H7 (cell line): ENCODE measurements around the gene CHRNA4. TPM values are rescaled to one million over a fixed set of nuclear protein-coding genes. Genes with fewer than 3 reads are reported as not detected.

ENCODE experiments used
- DNase-seq: peaks from one replicate; pipeline ENCODE4 v3.0.0; 2012
- H3K27me3 ChIP-seq: 2 replicates; pipeline ENCODE4 v1.6.0; 2011; ENCODE audit warnings: mild to moderate bottlenecking, low read length; ENCODE audit not compliant: control insufficient read depth, insufficient read depth
- H3K36me3 ChIP-seq: replicated peaks from 2 replicates; pipeline ENCODE4 v1.5.1; 2011; ENCODE audit warnings: low read length; ENCODE audit not compliant: control insufficient read depth, insufficient read depth
- H3K4me3 ChIP-seq: 2 replicates; pipeline ENCODE4 v1.5.1; 2011; ENCODE audit warnings: low read depth, mild to moderate bottlenecking, control low read depth, low read length, moderate library complexity; ENCODE audit not compliant: insufficient read depth
- total RNA-seq: library from RNA; depleted of rRNA; stranded (reverse); fragments of >200 nt; shearing (Covaris generic); gene quantifications from 2 replicates; pipeline ENCODE4 v1.2.3, GENCODE V29; 2014

CHRNA4 gene
- total RNA-seq, 1 experiment from 2014 or later, result 2.0 TPM

DNA sequence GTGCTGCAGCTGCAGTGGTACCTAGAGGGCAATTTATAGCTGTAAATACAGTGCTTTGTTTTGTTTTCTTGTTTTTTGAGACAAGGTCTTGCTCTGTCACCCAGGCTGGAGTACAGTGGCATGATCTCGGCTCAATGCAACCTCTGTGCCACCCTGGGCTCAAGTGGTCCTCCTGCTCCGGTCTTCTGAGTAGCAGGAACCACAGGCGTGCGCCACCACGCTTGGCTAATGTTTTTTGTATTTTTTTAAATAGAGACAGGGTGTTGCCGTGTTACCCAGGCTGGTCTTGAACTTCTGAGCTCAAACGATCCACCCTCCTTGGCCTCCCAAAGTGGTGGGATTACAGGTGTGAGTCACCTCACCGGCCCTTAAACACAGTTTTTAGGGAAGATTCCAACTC, 26.8 kb downstream of the CHRNA4 start:
- no peak overlapping the region for H3K4me3 ChIP-seq
- no peaks in the 10 kb centered on the region for H3K27me3 ChIP-seq
- DNase-seq, result no peak
- no peaks in the 10 kb centered on the region for H3K36me3 ChIP-seq

DNA sequence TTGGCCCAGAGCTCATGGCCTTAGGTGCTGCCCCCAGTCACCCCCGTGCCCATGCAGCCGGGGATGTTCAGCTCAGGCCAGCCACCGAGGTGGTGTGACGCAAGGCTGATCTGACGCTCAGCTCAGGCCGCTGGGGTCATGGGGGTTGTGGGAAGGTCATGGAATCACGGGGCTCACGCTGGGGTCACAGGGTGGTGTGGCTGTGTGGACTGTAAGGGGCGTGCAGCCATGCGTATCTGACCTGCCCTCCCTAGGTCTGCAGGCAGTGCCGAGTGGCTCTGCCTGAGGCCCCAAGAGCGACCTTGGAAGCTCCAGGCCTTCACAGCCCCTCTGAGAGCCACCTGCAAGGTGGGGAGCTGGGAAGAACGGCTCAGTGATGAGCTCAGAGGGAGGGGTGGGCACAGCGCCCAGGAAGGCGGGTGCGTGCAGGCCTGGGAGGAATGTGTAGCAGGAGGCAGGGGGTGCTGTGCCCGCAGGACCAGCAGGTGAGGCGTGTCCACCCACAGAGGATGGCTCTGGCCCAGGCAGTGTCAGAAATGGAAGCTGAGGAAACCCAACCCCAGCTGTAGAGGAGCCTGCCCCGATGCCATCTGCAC, 27.8 kb downstream of the CHRNA4 start:
- H3K27me3 ChIP-seq, result no peaks in the 10 kb centered on the region
- H3K4me3 ChIP-seq, result no peak overlapping the region
- no peaks in the 10 kb centered on the region for H3K36me3 ChIP-seq
- DNase-seq, result no peak

GRCh38 chr20:63332488-63333240, 28.5 kb downstream of the CHRNA4 start:
- Histone ChIP-seq H3K4me3 (no peak overlapping the region), H3K36me3 (no peaks in the 10 kb centered on the region), H3K27me3 (no peaks in the 10 kb centered on the region)
- no peak for DNase-seq

DNA sequence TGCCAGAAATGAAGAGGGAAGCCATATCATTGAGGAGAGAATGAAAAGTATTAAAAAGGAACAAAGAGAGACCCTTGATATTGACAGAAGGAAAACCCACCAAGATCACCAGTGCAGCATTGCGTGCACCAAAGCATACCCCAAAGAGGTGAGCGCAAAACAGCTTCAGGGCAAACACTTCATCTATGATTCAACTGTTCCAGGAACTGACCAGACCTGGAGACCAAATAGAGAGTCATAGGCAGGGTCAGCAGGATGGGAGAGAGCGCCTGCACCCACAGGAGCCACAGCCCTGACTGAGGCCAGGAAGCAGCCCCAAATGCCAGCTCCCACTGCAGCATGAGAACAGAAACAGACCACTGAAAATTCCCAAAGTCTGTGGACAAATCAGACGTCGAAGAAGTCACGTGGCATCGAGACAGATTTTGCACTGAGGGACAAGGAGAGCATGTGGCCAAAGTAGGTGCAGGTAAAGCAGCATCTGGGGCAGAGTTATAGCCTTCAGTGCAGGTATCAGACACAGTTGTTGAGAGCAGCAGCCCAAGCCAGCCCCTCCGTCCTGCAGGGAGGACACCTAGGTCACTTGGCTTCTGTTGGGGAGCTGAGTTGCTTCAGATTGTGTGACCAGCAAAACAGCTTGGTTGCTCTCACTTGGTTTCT, 29.3 kb downstream of the CHRNA4 start:
- Histone ChIP-seq H3K4me3 (no peak overlapping the region), H3K36me3 (no peaks in the 10 kb centered on the region), H3K27me3 (no peaks in the 10 kb centered on the region)
- DNase-seq, result no peak

- peak; percentile 88 for DNase-seq
- Histone ChIP-seq H3K36me3 (no peaks in the 10 kb centered on the region), H3K27me3 (no peaks in the 10 kb centered on the region), H3K4me3 (no peak overlapping the region)
These were observed 30.2 kb downstream of the CHRNA4 start for GRCh38 chr20:63330940-63331339.

DNA sequence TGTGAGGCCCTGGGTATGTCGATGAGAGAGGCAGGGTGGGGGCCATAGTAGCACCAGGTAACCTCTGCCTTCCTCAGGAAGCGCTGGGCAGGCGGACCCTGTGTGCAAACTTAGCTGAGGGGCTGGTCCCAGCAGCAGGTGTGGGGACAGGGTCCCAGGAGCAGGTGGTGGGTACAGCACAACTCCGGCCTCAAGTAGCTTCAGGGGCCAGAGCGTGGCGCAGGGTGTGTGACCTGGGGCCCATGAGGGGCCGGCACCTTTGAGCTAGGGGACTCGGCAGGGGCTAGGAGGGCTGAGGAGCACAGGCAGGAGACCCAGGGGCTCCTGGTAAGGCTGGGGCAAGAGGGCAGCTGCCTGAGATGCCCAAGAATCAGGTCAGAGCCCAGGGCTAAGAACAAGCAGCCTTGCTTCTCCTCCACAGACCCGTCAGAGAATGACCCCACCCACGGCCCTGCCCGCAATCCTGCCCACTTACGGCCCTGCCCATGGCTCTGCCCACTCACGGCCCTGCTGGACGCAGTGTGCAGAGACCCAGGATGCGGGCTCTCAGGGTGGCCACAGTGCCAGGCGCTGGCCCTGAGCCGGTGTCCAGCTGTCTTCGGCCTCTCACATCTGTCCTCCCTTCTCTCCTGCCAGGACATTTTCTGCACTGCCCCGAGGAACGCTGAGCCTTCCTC, 30.9 kb downstream of the CHRNA4 start:
- H3K4me3 ChIP-seq, result no peak overlapping the region
- no peaks in the 10 kb centered on the region for H3K27me3 ChIP-seq
- no peaks in the 10 kb centered on the region for H3K36me3 ChIP-seq
- DNase-seq, result no peak

DNA sequence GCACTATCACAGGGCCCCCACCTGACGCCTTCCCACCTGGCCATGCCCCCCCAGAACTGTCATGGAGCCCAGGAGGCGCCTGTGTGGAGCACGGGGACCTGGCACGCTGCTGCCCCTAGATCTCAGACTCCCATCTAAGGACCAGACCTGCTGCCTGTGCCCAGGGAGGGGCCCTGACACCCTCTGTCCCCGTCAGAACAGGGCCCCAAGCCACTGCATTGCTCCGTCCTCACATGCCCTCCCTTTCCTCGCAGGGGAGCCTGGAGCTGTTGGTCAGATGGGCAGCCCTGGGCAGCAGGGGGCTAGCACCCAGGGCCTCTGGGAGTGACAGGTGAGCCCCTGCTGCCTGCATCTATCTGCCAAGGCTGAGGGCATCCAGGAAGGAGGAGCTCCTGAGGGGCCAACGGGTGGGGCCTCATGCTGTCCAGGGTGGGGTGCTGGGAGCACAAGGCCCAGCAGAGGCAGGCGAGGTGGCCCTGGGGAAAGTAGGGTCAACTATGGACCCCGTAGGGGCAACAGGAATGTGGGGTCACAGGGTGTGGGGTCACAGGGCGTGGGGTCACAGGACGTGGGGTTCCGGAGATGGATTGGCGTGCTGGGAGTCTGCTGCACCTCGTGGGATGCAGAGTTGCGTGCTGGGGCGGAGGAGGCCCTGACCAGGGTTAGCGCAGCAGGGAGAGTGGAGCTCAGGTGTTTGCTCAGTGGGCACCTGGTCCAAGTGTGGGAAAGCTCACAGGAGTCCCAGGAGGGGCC, 31.6 kb downstream of the CHRNA4 start:
- Histone ChIP-seq H3K4me3 (no peak overlapping the region), H3K27me3 (no peaks in the 10 kb centered on the region), H3K36me3 (no peaks in the 10 kb centered on the region)
- no peak for DNase-seq

- DNase-seq, result no peak
- no peak overlapping the region for H3K4me3 ChIP-seq
- H3K27me3 ChIP-seq, result no peaks in the 10 kb centered on the region
- no peaks in the 10 kb centered on the region for H3K36me3 ChIP-seq
These were observed 32.4 kb downstream of the CHRNA4 start for GRCh38 chr20:63328718-63329275.

DNA sequence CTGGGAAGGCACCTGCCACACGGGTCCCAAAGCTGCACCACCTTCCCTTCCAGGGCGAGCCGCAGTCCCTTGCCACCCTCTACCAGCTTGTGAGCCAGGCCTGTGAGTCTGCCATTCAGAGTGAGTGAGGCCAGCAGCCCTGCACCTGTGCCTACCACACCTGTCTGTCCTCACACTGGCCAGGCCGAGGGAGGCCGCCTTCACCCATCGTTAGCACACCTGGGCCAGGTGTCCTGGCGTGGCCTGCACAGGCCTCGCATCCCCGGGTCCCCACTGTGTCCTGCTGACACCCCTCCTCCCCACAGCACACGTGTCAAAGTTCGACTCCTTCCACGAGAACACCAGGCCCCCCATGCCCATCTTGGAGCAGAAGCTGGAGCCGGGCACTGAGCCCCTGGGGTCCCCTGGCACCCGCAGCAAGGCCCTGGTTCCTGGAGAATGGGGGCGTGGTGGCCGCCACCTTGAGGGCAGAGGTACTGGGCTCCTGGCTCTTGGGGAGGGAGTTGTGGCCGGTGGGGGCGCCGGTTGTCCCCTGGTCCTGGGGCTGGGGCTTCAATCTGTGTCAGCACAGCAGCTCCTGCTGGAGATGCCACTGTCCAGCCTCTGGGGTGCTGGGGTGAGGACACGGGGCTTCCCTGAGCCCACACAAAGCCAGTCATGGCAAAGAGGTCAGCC, 33.0 kb downstream of the CHRNA4 start:
- peak; percentile 79 for DNase-seq
- no peaks in the 10 kb centered on the region for H3K27me3 ChIP-seq

DNA sequence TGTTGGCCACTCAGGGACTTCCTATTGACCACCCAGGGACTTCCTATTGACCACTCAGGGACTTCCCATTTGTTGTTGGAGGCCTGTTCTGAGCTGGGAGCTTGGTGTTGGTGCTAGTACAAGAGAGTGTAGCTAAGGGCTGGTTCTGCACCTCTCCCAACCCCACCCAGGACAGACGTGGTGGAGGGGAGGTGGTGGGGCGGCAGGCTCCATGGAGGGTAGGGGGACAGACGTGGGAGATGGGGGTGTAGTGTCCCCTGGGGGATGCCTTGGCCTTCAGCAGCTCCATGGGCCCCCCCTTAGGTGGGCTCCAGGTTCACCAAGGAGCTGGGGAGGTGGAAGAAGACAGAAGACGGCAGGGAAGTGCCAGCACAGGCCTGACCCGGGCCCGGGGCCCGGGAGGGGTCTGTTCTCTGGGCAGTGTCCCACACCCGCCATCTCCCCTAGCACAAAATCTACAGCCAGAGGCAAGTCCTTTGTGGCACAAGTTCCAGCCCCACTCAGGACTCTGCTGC, 33.9 kb downstream of the CHRNA4 start:
- no peak overlapping the region for H3K4me3 ChIP-seq
- H3K27me3 ChIP-seq, result no peaks in the 10 kb centered on the region
- DNase-seq, result no peak
- H3K36me3 ChIP-seq, result no peaks in the 10 kb centered on the region

More for the DNA sequence above, 33.0 kb downstream of the CHRNA4 start:
- Histone ChIP-seq H3K4me3 (no peak overlapping the region), H3K36me3 (no peaks in the 10 kb centered on the region)

DNA sequence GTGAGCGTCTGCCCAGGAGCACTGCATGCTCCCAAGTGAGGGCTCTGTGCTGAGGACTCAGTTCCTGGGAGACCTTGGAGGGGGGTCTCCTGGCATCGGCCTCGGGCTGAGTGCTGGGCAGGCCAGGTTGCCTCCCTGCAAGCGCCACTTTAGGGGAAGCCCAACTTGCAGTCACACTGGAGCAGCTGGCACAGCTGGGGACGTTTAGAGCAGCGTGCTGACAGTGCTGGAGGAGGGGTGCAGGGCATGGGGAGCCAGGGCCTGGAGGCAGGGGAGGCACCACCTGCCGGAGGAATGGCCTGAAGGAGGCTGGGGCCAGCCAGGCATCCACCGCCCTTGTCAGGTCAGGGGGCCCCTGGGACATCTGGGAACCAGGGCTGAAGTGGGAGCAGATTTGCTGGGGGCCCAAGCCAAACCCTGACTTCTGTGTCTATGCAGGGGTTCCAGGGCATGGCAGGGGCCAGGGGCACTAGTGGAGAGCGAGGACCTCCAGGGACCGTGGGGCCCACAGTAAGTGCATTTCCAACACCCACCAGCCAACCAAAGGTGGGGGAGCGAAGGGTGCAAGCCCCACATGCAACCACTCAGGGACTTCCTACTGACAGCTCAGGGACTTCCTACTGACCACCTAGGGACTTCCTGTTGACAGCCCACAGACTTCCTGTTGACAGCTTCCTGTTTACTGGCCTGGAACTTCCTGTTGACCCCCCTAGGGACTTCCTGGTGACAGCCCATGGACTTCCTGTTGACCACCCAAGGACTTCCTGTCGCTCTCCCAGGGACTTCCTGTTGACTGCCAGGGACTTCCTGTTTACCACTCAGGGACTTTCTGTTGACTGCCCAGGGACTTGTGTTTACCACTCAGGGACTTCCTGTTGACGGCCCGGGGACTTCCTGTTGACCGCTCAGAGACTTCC, 34.6 kb downstream of the CHRNA4 start:
- no peak overlapping the region for H3K4me3 ChIP-seq
- DNase-seq, result no peak

GRCh38 chr20:63325554-63326313, 35.4 kb downstream of the CHRNA4 start:
- no peaks in the 10 kb centered on the region for H3K36me3 ChIP-seq
- H3K4me3 ChIP-seq, result no peak overlapping the region
- DNase-seq, result no peak
- no peaks in the 10 kb centered on the region for H3K27me3 ChIP-seq

More for the DNA sequence above, 34.6 kb downstream of the CHRNA4 start:
- Histone ChIP-seq H3K27me3 (no peaks in the 10 kb centered on the region), H3K36me3 (no peaks in the 10 kb centered on the region)
